GM12892 (cell line): Measurements from ENCODE around the gene AIMP1.
A peak's percentile ranks its signal among the peaks of the same experiment; 100 is the strongest.

Source experiments
- DNase-seq: peaks from one replicate; pipeline ENCODE4 v3.0.0; 2011; ENCODE audit not compliant: insufficient read length
- FAIRE-seq: peaks from 2 replicates; lab custom pipeline; 2011; peaks lifted over from hg19 to GRCh38; lab: Jason Lieb, UNC
- POLR2A ChIP-seq: IDR thresholded peaks from 2 replicates; pipeline ENCODE4 v1.6.1; 2011; ENCODE audit warnings: low read depth, low read length, control low read depth
- POLR2AphosphoS5 ChIP-seq: IDR thresholded peaks from 2 replicates; pipeline ENCODE4 v1.6.1; 2011; ENCODE audit warnings: low read depth, low read length, control low read depth
- TAF1 ChIP-seq: IDR thresholded peaks from 2 replicates; pipeline ENCODE4 v1.6.1; 2011; ENCODE audit warnings: low read depth, mild to moderate bottlenecking, control low read depth, low read length, borderline replicate concordance

AIMP1 gene

DNA sequence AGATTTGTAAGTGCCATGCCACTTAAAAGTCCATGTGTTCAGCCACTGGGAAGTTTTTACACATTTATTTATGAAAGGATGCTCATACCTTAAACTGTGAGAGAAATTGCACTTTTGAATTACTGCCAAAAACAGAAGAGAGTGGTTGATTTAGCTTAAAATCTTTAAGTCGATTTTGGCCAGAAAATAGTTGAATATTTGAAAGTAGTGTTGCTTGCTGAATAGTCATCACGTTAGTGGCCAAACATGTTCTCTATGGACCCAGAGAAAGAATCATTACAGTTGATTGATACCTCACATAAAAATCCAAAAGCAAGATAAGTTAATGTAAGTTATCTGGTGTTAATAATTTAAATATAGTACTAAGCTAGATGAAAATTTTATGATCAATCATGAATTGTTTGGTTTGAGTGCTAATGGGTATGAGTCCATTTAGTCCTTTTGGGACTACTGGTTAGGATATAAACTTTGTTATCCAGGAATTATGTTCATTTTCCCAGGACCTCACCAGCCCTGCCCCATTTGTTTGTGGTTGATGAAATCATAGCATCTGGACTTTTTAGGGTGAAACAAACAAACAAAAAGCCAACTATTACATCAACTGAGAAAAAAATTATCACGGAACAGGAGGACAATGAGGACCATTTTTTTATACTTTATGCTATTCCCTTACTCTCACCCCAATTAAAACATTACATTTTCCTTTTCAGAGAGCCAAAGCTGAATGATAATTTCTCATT lies 45.9 kb downstream of the AIMP1 start:
- TF ChIP-seq POLR2AphosphoS5: no peak
- TF ChIP-seq TAF1: no peak
- no peak for TF ChIP-seq POLR2A
- no peak for DNase-seq
- no peak for FAIRE-seq

GRCh38 chr4:106364282-106364681 lies 47.9 kb downstream of the AIMP1 start:
- FAIRE-seq: no peak
- TF ChIP-seq POLR2AphosphoS5: no peak
- no peak for TF ChIP-seq TAF1
- no peak for TF ChIP-seq POLR2A
- no peak for DNase-seq

DNA sequence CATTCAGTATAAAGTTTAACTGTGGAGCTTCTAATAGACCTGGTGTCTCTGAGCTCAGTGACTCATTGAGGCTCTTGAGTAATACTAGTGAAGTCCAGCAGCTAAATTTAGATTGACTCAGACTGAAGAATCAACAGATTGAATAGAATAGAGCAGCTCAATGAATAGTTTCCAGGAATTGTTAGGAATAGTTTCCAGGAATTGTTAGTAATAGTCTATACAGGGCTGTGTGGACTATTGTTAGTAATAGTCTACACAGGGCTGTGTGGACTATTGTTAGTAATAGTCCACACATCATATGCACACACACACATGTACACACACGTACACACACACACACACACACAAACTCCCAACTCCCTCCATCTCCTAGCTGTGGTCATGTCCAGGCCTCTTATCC lies 49.3 kb downstream of the AIMP1 start:
- FAIRE-seq (no peak), DNase-seq (no peak)
- TF ChIP-seq POLR2AphosphoS5: no peak

DNA sequence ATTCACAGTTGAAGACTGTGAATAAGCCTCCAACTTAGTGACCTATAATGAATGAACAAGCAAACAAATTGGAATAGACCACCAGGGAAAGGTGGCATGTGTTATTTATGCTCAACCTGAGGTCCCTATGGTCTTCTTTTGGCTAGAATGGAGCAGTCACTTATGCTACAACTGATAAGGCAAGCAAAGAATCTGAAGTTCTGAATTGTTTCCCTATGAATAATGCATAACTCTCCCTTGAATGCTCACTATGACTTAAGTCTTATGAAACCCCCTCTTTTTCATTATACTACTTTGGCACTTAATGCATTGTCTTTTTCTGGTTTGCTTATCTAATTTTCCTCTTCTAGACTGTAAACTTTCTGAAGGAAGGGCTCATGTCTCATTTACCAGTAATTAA lies 49.7 kb downstream of the AIMP1 start:
- FAIRE-seq: no peak
- DNase-seq: no peak
- TF ChIP-seq POLR2AphosphoS5: no peak
- no peak for TF ChIP-seq POLR2A

DNA sequence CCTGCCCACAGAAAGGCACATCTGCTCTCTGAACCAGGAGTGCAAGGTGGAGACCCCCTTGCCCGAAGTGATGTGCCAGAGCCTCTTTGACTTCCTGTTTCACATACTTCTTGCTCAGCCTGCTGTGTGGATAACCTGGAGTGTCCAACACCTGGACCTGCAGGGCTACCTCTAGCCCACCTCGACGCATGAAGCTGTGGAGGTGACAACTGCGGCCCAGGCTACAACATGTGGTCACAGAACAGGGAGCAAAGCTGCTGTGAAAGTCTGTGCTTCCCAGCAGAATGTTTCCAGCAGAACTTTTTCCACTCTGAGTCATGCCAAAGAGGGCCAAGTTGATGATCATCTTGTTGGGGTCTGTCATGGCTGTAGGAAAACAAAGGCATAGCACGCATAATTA lies 50.7 kb downstream of the AIMP1 start:
- DNase-seq (no peak), FAIRE-seq (no peak)
- TF ChIP-seq POLR2AphosphoS5 (no peak), TAF1 (no peak), POLR2A (no peak)

DNA sequence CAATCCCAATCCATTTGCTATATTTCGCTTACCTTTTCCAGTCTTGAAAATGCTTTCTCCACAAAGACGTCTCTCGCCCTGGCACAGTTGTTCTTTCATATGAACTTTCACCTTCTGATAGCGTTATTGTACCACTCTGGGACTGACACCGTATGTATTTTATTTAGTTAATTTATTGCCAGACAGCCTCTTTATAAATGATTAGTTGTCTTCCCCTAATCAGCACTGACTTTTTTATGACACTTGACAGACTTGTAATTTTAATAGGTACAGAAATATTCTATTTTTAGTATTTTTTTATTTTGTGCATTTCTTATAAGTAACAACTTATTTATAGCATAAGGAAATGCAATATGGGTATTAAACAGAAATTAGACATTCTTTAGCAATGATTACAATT lies 52.3 kb downstream of the AIMP1 start, which contains the start of gene GIMD1:
Gene GIMD1 (minus strand): TSS at position 101 of the 400 bp plus-strand sequence. CDS start 1,343 bp downstream, outside the sequence.
- no peak for TF ChIP-seq TAF1
- no peak for TF ChIP-seq POLR2A
- no peak for TF ChIP-seq POLR2AphosphoS5
- DNase-seq (no peak), FAIRE-seq (no peak)

GRCh38 chr4:106369456-106370060 lies 53.2 kb downstream of the AIMP1 start:
- DNase-seq (no peak), FAIRE-seq (peak; percentile 94)
- TF ChIP-seq TAF1: no peak
- no peak for TF ChIP-seq POLR2AphosphoS5
- no peak for TF ChIP-seq POLR2A

DNA sequence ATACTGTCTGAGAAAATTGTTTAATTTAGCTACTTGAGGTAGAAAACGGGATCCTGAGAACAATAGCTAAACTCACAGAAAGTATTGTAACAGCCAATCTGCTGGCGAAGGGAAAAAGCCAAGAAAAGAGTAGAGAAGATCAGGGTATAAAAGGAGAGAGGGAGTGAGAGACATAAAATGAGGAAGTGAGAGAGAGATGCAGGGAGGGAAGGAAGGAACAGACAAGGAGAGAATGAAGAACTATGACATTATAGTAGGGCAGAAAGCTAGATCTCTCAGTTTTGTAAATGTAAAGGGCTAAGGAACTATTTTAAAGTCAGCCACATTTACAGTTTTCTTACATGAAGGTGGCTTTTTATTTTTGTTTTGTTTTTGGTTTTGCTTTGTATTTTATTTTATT lies 53.9 kb downstream of the AIMP1 start:
- TF ChIP-seq TAF1: no peak
- no peak for TF ChIP-seq POLR2AphosphoS5
- no peak for TF ChIP-seq POLR2A
- DNase-seq (no peak), FAIRE-seq (no peak)

DNA sequence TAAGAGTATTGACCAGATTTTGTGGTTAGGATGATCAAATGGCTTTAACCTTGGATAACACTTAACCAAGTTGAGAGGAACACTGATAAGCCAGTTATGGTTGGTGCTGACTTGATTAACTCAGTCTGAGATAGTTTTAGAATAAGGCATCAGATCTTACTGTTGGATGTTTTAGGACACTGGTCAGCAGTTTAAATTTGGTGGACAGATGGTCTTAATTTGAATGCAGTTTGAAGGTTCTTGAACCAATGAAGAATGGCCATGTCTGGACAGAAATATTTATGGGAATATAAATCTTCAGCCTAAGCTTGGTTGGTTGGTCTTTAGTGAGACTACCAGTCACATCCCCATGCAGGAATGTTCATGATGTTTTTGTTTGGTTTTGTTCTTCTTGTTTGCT lies 54.8 kb downstream of the AIMP1 start:
- no peak for DNase-seq
- no peak for FAIRE-seq
- TF ChIP-seq POLR2AphosphoS5: no peak

DNA sequence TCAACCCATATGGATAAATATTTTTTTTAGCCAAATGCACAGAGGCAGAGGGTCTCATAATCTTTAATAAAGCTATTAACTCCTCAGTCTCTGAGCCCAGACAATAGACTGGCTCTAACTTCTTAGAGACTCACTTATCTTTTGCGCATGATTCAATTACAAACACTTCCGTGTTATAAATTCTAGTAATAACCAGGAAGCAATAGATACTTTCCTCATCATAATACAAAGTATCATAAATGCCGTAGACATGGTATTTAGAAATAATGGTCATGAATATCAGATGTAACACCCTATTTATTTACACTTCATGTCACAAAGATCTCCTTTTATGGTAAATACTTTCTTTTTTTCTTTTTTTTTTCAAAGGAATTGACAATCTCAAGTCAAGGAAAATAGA lies 56.7 kb downstream of the AIMP1 start:
- TF ChIP-seq POLR2A (no peak), TAF1 (no peak), POLR2AphosphoS5 (no peak)
- DNase-seq (no peak), FAIRE-seq (no peak)

GRCh38 chr4:106380179-106380578 lies 63.8 kb downstream of the AIMP1 start:
- no peak for TF ChIP-seq TAF1
- no peak for TF ChIP-seq POLR2A
- no peak for TF ChIP-seq POLR2AphosphoS5
- no peak for DNase-seq
- no peak for FAIRE-seq

DNA sequence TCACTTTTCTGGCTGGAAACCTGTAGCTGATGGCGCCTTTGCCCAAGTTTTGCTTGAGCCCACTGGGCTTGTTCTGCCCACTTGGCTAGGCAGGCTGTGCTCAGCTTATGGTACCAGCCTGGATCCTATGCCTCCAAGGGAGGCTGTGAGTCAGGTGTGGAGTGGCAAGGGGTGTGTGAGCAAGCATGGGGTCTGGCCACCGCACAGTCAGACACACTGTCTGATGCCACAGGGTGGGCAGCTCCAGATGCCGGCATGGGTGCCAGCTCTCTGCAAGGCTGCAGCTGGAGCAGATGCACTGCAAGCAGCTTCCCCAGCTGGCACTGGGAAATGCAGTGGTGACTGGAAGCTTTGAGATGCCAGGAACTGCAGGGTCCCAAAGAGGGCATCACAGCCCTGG lies 68.5 kb downstream of the AIMP1 start:
- FAIRE-seq (no peak), DNase-seq (no peak)
- TF ChIP-seq POLR2A (no peak), POLR2AphosphoS5 (no peak), TAF1 (no peak)

GRCh38 chr4:106385853-106386393 lies 69.6 kb downstream of the AIMP1 start:
- DNase-seq (no peak), FAIRE-seq (no peak)
- TF ChIP-seq POLR2A: no peak
